Fibroblast of lung (primary cell): ENCODE data around the gene PGAM2.

Experiments
- CTCF ChIP-seq, 2 donors: IDR thresholded peaks in 1 of 2; conservative IDR thresholded peaks in 1 of 2; 1 replicate in 1 of 2; 2 replicates in 1 of 2; pipeline ENCODE4 v1.5.1; 2011 to 2012; ENCODE audit warnings: low read length in 2 of 2, control low read depth in 1 of 2, inconsistent platforms in 1 of 2, low read depth in 1 of 2, mild to moderate bottlenecking in 1 of 2
- EZH2 ChIP-seq: IDR thresholded peaks from 2 replicates; pipeline ENCODE4 v1.5.1; 2012; ENCODE audit warnings: low read length, control low read depth, mild to moderate bottlenecking; ENCODE audit errors: missing control alignments

- TF ChIP-seq CTCF (conservative IDR thresholded peaks at IDR 0.05 in 1 of 2, IDR thresholded peaks at IDR 0.05 in 1 of 2; ENCODE audit: low read depth in 1 of 2, low read length in 2 of 2), result no peak
- no peak for TF ChIP-seq EZH2
Measured at GRCh38 chr7:44066111-44066460, 719 bp upstream of the PGAM2 start.
